ENCODE data around the gene CGREF1.

Gene CGREF1

GRCh38 chr2:27069961-27070618, 48.8 kb downstream of the CGREF1 start:
- H3K27me3 ChIP-seq (replicated peaks in 2 of 5; ENCODE audit: control insufficient read depth in 4 of 5, insufficient read depth in 5 of 5, low read length in 4 of 5) = no peaks in the 10 kb centered on the region
- ChIA-PET CTCF (interaction anchor here (0.8 to 28.0 kb wide), 6 partner anchors 12 to 53 kb away, joined by 3 to 381 read pairs (median 28); partner anchors contain the start of genes AGBL5 and KHK), POLR2A (interaction anchor here (1.2 to 1.7 kb wide), 2 partner anchors 17 to 19 kb away, joined by 3 to 4 read pairs; partner anchors contain the start of genes AGBL5 and KHK)
- no peak for DNase-seq
- peak overlapping the region; percentile 84 to 92 for H3K27ac ChIP-seq (ENCODE audit: insufficient read depth in 1 of 2, low read depth in 1 of 2, low read length in 2 of 2, poor library complexity in 1 of 2, severe bottlenecking in 2 of 2)
- H3K4me1 ChIP-seq (ENCODE audit: control extremely low read depth in 1 of 4, control insufficient read depth in 4 of 4, insufficient read depth in 4 of 4, low read length in 3 of 4) = peaks cover 12 to 50% (median 45%) of the 10 kb centered on the region in 4 experiments
- peaks cover 6 to 40% (median 22%) of the 10 kb centered on the region in 4 experiments for H3K36me3 ChIP-seq (ENCODE audit: control insufficient read depth in 4 of 4, insufficient read depth in 4 of 4, low read length in 3 of 4)
- 84% methylated on average over 7 of the region's 8 CpGs for WGBS (ENCODE audit: insufficient coverage)
- H3K9me3 ChIP-seq (ENCODE audit: control extremely low read depth in 1 of 5, control insufficient read depth in 4 of 5, insufficient read depth in 2 of 5, low read depth in 1 of 5, low read length in 4 of 5) = no peaks in the 10 kb centered on the region
- H3K4me3 ChIP-seq (ENCODE audit: control insufficient read depth in 1 of 7, extremely low read depth in 1 of 7, insufficient read depth in 4 of 7, low read depth in 2 of 7, low read length in 6 of 7) = peak overlapping the region in 6 of 7 experiments; percentile 82 to 98 (median 96)

GRCh38 chr2:27069436-27069835, 49.5 kb downstream of the CGREF1 start:
- 90% methylated on average over 6 of the region's 6 CpGs for WGBS (ENCODE audit: insufficient coverage)
- CTCF ChIA-PET = interaction anchor here (0.7 to 28.0 kb wide), 6 partner anchors 10 to 163 kb away, joined by 3 to 381 read pairs (median 5); partner anchors contain the start of gene AGBL5
- Histone ChIP-seq H3K36me3 (ENCODE audit: control insufficient read depth in 4 of 4, insufficient read depth in 4 of 4, low read length in 3 of 4) (peaks cover 6 to 43% (median 24%) of the 10 kb centered on the region in 4 experiments), H3K27ac (ENCODE audit: insufficient read depth in 1 of 2, low read depth in 1 of 2, low read length in 2 of 2, poor library complexity in 1 of 2, severe bottlenecking in 2 of 2) (no peak overlapping the region), H3K4me3 (ENCODE audit: control insufficient read depth in 1 of 7, extremely low read depth in 1 of 7, insufficient read depth in 4 of 7, low read depth in 2 of 7, low read length in 6 of 7) (no peak overlapping the region), H3K9me3 (ENCODE audit: control extremely low read depth in 1 of 5, control insufficient read depth in 4 of 5, insufficient read depth in 2 of 5, low read depth in 1 of 5, low read length in 4 of 5) (no peaks in the 10 kb centered on the region), H3K4me1 (ENCODE audit: control extremely low read depth in 1 of 4, control insufficient read depth in 4 of 4, insufficient read depth in 4 of 4, low read length in 3 of 4) (peaks cover 6 to 43% (median 38%) of the 10 kb centered on the region in 4 experiments), H3K27me3 (replicated peaks in 2 of 5; ENCODE audit: control insufficient read depth in 4 of 5, insufficient read depth in 5 of 5, low read length in 4 of 5) (no peaks in the 10 kb centered on the region)
- POLR2A ChIA-PET = interaction anchor here (1.7 kb wide), 1 partner anchor 19 kb away, joined by 3 read pairs; the partner anchor contains the start of gene AGBL5
- no peak for DNase-seq

- ChIA-PET POLR2A (interaction anchor here (0.5 kb wide), 1 partner anchor 761 kb away, joined by 4 read pairs; no protein-coding TSS in a partner anchor), CTCF (interaction anchor here (0.8 to 28.0 kb wide), 5 partner anchors 9 to 29 kb away, joined by 3 to 381 read pairs (median 5); partner anchors contain the start of genes AGBL5 and KHK)
- WGBS (ENCODE audit: insufficient coverage) = 95% methylated on average over 4 of the region's 5 CpGs
- no peak for DNase-seq
- peaks cover 6 to 25% (median 20%) of the 10 kb centered on the region in 4 experiments for H3K4me1 ChIP-seq (ENCODE audit: control extremely low read depth in 1 of 4, control insufficient read depth in 4 of 4, insufficient read depth in 4 of 4, low read length in 3 of 4)
- no peaks in the 10 kb centered on the region for H3K27me3 ChIP-seq (replicated peaks in 2 of 5; ENCODE audit: control insufficient read depth in 4 of 5, insufficient read depth in 5 of 5, low read length in 4 of 5)
- no peak overlapping the region for H3K4me3 ChIP-seq (ENCODE audit: control insufficient read depth in 1 of 7, extremely low read depth in 1 of 7, insufficient read depth in 4 of 7, low read depth in 2 of 7, low read length in 6 of 7)
- H3K9me3 ChIP-seq (ENCODE audit: control extremely low read depth in 1 of 5, control insufficient read depth in 4 of 5, insufficient read depth in 2 of 5, low read depth in 1 of 5, low read length in 4 of 5) = no peaks in the 10 kb centered on the region
- peaks cover 6 to 44% (median 26%) of the 10 kb centered on the region in 4 experiments for H3K36me3 ChIP-seq (ENCODE audit: control insufficient read depth in 4 of 4, insufficient read depth in 4 of 4, low read length in 3 of 4)
- H3K27ac ChIP-seq (ENCODE audit: insufficient read depth in 1 of 2, low read depth in 1 of 2, low read length in 2 of 2, poor library complexity in 1 of 2, severe bottlenecking in 2 of 2) = no peak overlapping the region
These were observed 51.5 kb downstream of the CGREF1 start for GRCh38 chr2:27067385-27067784.

- Histone ChIP-seq H3K4me1 (ENCODE audit: control extremely low read depth in 1 of 4, control insufficient read depth in 4 of 4, insufficient read depth in 4 of 4, low read length in 3 of 4) (peaks cover 0 to 10% (median 5%) of the 10 kb centered on the region in 4 experiments), H3K27me3 (replicated peaks in 2 of 5; ENCODE audit: control insufficient read depth in 4 of 5, insufficient read depth in 5 of 5, low read length in 4 of 5) (no peaks in the 10 kb centered on the region), H3K36me3 (ENCODE audit: control insufficient read depth in 4 of 4, insufficient read depth in 4 of 4, low read length in 3 of 4) (peaks cover 6 to 49% (median 29%) of the 10 kb centered on the region in 4 experiments), H3K9me3 (ENCODE audit: control extremely low read depth in 1 of 5, control insufficient read depth in 4 of 5, insufficient read depth in 2 of 5, low read depth in 1 of 5, low read length in 4 of 5) (no peaks in the 10 kb centered on the region), H3K27ac (ENCODE audit: insufficient read depth in 1 of 2, low read depth in 1 of 2, low read length in 2 of 2, poor library complexity in 1 of 2, severe bottlenecking in 2 of 2) (no peak overlapping the region), H3K4me3 (ENCODE audit: control insufficient read depth in 1 of 7, extremely low read depth in 1 of 7, insufficient read depth in 4 of 7, low read depth in 2 of 7, low read length in 6 of 7) (no peak overlapping the region)
- ChIA-PET POLR2A (no interaction called here), CTCF (interaction anchor here (6.2 to 28.0 kb wide), 2 partner anchors 11 to 17 kb away, joined by 28 to 381 read pairs; partner anchors contain the start of gene AGBL5)
- 94% methylated on average over 3 of the region's 3 CpGs for WGBS (ENCODE audit: insufficient coverage)
- DNase-seq = no peak
These were observed 53.8 kb downstream of the CGREF1 start for GRCh38 chr2:27065128-27065527.

GRCh38 chr2:27060323-27060722, 58.6 kb downstream of the CGREF1 start:
- POLR2A ChIA-PET = no interaction called here
- CTCF ChIA-PET = interaction anchor here (1.2 to 19.5 kb wide), 4 partner anchors 9 to 27 kb away, joined by 3 to 381 read pairs (median 6); partner anchors contain the start of genes AGBL5, EMILIN1, KHK and OST4
- 97% methylated on average over 3 of the region's 3 CpGs for WGBS (ENCODE audit: insufficient coverage)
- Histone ChIP-seq H3K9me3 (ENCODE audit: control extremely low read depth in 1 of 5, control insufficient read depth in 4 of 5, insufficient read depth in 2 of 5, low read depth in 1 of 5, low read length in 4 of 5) (no peaks in the 10 kb centered on the region), H3K36me3 (ENCODE audit: control insufficient read depth in 4 of 4, insufficient read depth in 4 of 4, low read length in 3 of 4) (peaks cover 6 to 56% (median 38%) of the 10 kb centered on the region in 4 experiments), H3K4me1 (ENCODE audit: control extremely low read depth in 1 of 4, control insufficient read depth in 4 of 4, insufficient read depth in 4 of 4, low read length in 3 of 4) (no peaks in the 10 kb centered on the region), H3K27ac (ENCODE audit: insufficient read depth in 1 of 2, low read depth in 1 of 2, low read length in 2 of 2, poor library complexity in 1 of 2, severe bottlenecking in 2 of 2) (no peak overlapping the region), H3K27me3 (replicated peaks in 2 of 5; ENCODE audit: control insufficient read depth in 4 of 5, insufficient read depth in 5 of 5, low read length in 4 of 5) (no peaks in the 10 kb centered on the region), H3K4me3 (ENCODE audit: control insufficient read depth in 1 of 7, extremely low read depth in 1 of 7, insufficient read depth in 4 of 7, low read depth in 2 of 7, low read length in 6 of 7) (no peak overlapping the region)
- no peak for DNase-seq

GRCh38 chr2:27059141-27059820, 59.6 kb downstream of the CGREF1 start:
- Histone ChIP-seq H3K36me3 (ENCODE audit: control insufficient read depth in 4 of 4, insufficient read depth in 4 of 4, low read length in 3 of 4) (peaks cover 4 to 61% (median 45%) of the 10 kb centered on the region in 4 experiments), H3K4me3 (ENCODE audit: control insufficient read depth in 1 of 7, extremely low read depth in 1 of 7, insufficient read depth in 4 of 7, low read depth in 2 of 7, low read length in 6 of 7) (no peak overlapping the region), H3K4me1 (ENCODE audit: control extremely low read depth in 1 of 4, control insufficient read depth in 4 of 4, insufficient read depth in 4 of 4, low read length in 3 of 4) (no peaks in the 10 kb centered on the region), H3K9me3 (ENCODE audit: control extremely low read depth in 1 of 5, control insufficient read depth in 4 of 5, insufficient read depth in 2 of 5, low read depth in 1 of 5, low read length in 4 of 5) (no peaks in the 10 kb centered on the region), H3K27me3 (replicated peaks in 2 of 5; ENCODE audit: control insufficient read depth in 4 of 5, insufficient read depth in 5 of 5, low read length in 4 of 5) (no peaks in the 10 kb centered on the region), H3K27ac (ENCODE audit: insufficient read depth in 1 of 2, low read depth in 1 of 2, low read length in 2 of 2, poor library complexity in 1 of 2, severe bottlenecking in 2 of 2) (no peak overlapping the region)
- ChIA-PET CTCF (interaction anchor here (0.9 to 19.5 kb wide), 4 partner anchors 8 to 26 kb away, joined by 3 to 381 read pairs (median 6); partner anchors contain the start of genes AGBL5, EMILIN1, KHK and OST4), POLR2A (interaction anchor here (1.3 kb wide), 1 partner anchor 15 kb away, joined by 4 read pairs; no protein-coding TSS in a partner anchor)
- WGBS (ENCODE audit: insufficient coverage) = 99% methylated on average over 14 of the region's 15 CpGs
- no peak for DNase-seq

All from common myeloid progenitor, CD34-positive (primary cell).